Vagina (tissue), 2 donors: ENCODE results near the gene GALNT17. TPM values are rescaled to one million over a fixed set of nuclear protein-coding genes. Genes with fewer than 3 reads are reported as not detected.

Experiments
- DNase-seq, 2 donors: peaks; one replicate each; pipeline ENCODE4 v3.0.0-alpha.2; 2017; ENCODE audit errors: extremely low spot score in 2 of 2
- H3K27ac ChIP-seq: fragments of 200-600 bp; sonication (generic); one replicate; pipeline ENCODE4 v1.5.1; 2019
- H3K27me3 ChIP-seq: fragments of 200-600 bp; sonication (generic); one replicate; pipeline ENCODE4 v1.5.1; 2019
- H3K36me3 ChIP-seq, 2 donors: fragments of 200-600 bp; sonication (generic); one replicate each; pipeline ENCODE4 v1.5.1; 2017 to 2019
- H3K4me1 ChIP-seq: fragments of 200-600 bp; sonication (generic); one replicate; pipeline ENCODE4 v1.5.1; 2019
- H3K4me3 ChIP-seq, 2 donors: fragments of 200-600 bp; sonication (generic); 1 replicate in 1 of 2; 2 replicates in 1 of 2; pipeline ENCODE4 v1.5.1; 2016 to 2019
- H3K9me3 ChIP-seq: fragments of 200-600 bp; sonication (generic); one replicate; pipeline ENCODE4 v1.5.1; 2019
- POLR2A ChIP-seq, 2 donors: fragments of 450-650 bp; IDR thresholded peaks; one replicate each; pipeline ENCODE4 v1.6.1; 2017; ENCODE audit warnings: antibody characterized with exemption in 2 of 2, mild to moderate bottlenecking in 2 of 2, moderate library complexity in 2 of 2
- POLR2AphosphoS5 ChIP-seq, 2 donors: sonication (generic); formaldehyde crosslinking; IDR thresholded peaks; one replicate each; pipeline ENCODE4 v1.9.0; 2017; ENCODE audit warnings: antibody characterized with exemption in 2 of 2, mild to moderate bottlenecking in 2 of 2, low read depth in 1 of 2; ENCODE audit not compliant: insufficient read depth in 1 of 2
- intact Hi-C: fragments of 100-400 bp; cut with DNase I; formaldehyde crosslinking; loops from one replicate; pipeline ENCODE4 v1.15.1; 2023
- total RNA-seq: library from RNA; depleted of rRNA; stranded (reverse); fragments of >200 nt; gene quantifications from one replicate; pipeline ENCODE4 v1.2.3, GENCODE V29; 2016
- TF ChIP-seq, protein P1 (sequence below), 3 experiments: fragments of 450-650 bp in 2 of 3; fragments of 200-600 bp in 1 of 3; sonication (generic) in 1 of 3; IDR thresholded peaks; one replicate each; pipeline ENCODE4 v1.5.1; 2017 to 2019; ENCODE audit warnings: antibody characterized with exemption in 3 of 3, mild to moderate bottlenecking in 2 of 3, moderate library complexity in 2 of 3

The GALNT17 gene
- total RNA-seq, 1 donor from 2014 or later: 3.9 TPM

- Histone ChIP-seq H3K36me3 (no peaks in the 10 kb centered on the region), H3K9me3 (no peaks in the 10 kb centered on the region), H3K4me1 (no peaks in the 10 kb centered on the region), H3K27ac (no peak overlapping the region), H3K4me3 (no peak overlapping the region), H3K27me3 (no peaks in the 10 kb centered on the region)
- intact Hi-C loops: no loop called here
- DNase-seq: no peak
- no peak for TF ChIP-seq POLR2AphosphoS5 (IDR thresholded peaks at IDR 0.05; ENCODE audit: insufficient read depth in 1 of 2, low read depth in 1 of 2)
- TF ChIP-seq POLR2A (IDR thresholded peaks at IDR 0.05): no peak
- TF ChIP-seq, protein P1, sequence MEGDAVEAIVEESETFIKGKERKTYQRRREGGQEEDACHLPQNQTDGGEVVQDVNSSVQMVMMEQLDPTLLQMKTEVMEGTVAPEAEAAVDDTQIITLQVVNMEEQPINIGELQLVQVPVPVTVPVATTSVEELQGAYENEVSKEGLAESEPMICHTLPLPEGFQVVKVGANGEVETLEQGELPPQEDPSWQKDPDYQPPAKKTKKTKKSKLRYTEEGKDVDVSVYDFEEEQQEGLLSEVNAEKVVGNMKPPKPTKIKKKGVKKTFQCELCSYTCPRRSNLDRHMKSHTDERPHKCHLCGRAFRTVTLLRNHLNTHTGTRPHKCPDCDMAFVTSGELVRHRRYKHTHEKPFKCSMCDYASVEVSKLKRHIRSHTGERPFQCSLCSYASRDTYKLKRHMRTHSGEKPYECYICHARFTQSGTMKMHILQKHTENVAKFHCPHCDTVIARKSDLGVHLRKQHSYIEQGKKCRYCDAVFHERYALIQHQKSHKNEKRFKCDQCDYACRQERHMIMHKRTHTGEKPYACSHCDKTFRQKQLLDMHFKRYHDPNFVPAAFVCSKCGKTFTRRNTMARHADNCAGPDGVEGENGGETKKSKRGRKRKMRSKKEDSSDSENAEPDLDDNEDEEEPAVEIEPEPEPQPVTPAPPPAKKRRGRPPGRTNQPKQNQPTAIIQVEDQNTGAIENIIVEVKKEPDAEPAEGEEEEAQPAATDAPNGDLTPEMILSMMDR (IDR thresholded peaks at IDR 0.05): no peak
These were observed 589.8 kb downstream of the GALNT17 start for GRCh38 chr7:71721742-71722141.

GRCh38 chr7:71723859-71724258, 591.9 kb downstream of the GALNT17 start:
- Histone ChIP-seq H3K36me3 (no peaks in the 10 kb centered on the region), H3K27ac (no peak overlapping the region), H3K9me3 (no peaks in the 10 kb centered on the region), H3K27me3 (no peaks in the 10 kb centered on the region), H3K4me3 (no peak overlapping the region), H3K4me1 (no peaks in the 10 kb centered on the region)
- intact Hi-C loops: no loop called here
- TF ChIP-seq POLR2AphosphoS5 (IDR thresholded peaks at IDR 0.05; ENCODE audit: insufficient read depth in 1 of 2, low read depth in 1 of 2) (no peak), POLR2A (IDR thresholded peaks at IDR 0.05) (no peak)
- TF ChIP-seq, protein P1 (IDR thresholded peaks at IDR 0.05): no peak
- no peak for DNase-seq

DNA sequence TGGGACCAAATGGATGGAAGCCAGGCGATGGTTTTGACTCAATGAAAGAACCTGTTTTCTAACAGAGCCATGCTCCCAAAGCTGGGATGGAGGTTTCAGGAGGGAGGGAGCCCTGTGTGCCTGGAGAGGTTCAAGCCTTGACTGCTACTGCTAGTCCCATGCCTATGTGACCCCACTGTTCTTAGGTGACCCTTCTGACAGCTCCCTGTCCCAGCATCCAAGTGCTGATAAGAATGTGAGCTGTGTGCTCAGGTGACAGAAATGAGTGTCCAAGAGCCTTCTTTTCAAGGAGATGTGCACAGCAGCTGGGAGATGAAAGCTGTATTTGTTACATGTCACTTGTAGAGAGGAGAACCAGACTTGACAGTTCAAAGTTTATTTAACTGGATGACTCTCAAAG, 595.4 kb downstream of the GALNT17 start:
- Histone ChIP-seq H3K4me3 (no peak overlapping the region), H3K27me3 (no peaks in the 10 kb centered on the region), H3K36me3 (no peaks in the 10 kb centered on the region), H3K9me3 (no peaks in the 10 kb centered on the region), H3K27ac (no peak overlapping the region), H3K4me1 (no peaks in the 10 kb centered on the region)
- TF ChIP-seq, protein P1 (IDR thresholded peaks at IDR 0.05): no peak
- TF ChIP-seq POLR2AphosphoS5 (IDR thresholded peaks at IDR 0.05; ENCODE audit: insufficient read depth in 1 of 2, low read depth in 1 of 2): no peak
- no peak for TF ChIP-seq POLR2A (IDR thresholded peaks at IDR 0.05)
- DNase-seq: no peak
- intact Hi-C loops: no loop called here

DNA sequence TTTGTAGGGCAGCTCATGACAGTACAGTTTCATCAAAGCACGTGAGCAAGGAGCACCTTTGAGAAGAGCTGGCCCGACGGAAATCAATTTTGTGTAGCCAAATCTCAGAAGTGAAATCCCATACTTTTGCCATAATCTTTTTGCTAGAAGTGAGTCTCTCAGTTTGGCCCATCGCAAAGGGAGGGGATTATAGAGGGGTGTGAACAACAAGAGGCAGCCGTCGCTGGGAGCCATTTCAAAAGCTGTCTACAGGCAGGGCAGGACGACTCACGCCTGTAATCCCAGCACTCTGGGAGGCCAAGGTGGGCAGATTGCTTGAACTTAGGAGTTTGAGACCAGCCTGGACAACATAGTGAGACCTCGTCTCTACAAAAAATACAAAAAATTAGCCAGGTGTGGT, 599.8 kb downstream of the GALNT17 start:
- Histone ChIP-seq H3K27ac (no peak overlapping the region), H3K4me1 (no peaks in the 10 kb centered on the region), H3K4me3 (no peak overlapping the region), H3K27me3 (no peaks in the 10 kb centered on the region), H3K9me3 (no peaks in the 10 kb centered on the region), H3K36me3 (no peaks in the 10 kb centered on the region)
- intact Hi-C loops: loop anchor here (10.0 kb wide), 2 partner anchors 877 to 907 kb away; no protein-coding TSS in a partner anchor
- no peak for DNase-seq
- TF ChIP-seq POLR2A (IDR thresholded peaks at IDR 0.05) (no peak), POLR2AphosphoS5 (IDR thresholded peaks at IDR 0.05; ENCODE audit: insufficient read depth in 1 of 2, low read depth in 1 of 2) (no peak)
- TF ChIP-seq, protein P1 (IDR thresholded peaks at IDR 0.05): no peak

- H3K4me3 ChIP-seq: no peak overlapping the region
- DNase-seq: no peak
- no peaks in the 10 kb centered on the region for H3K36me3 ChIP-seq
- no peaks in the 10 kb centered on the region for H3K4me1 ChIP-seq
- intact Hi-C loops: loop anchor here (10.0 kb wide), 2 partner anchors 878 to 908 kb away; no protein-coding TSS in a partner anchor
- TF ChIP-seq POLR2AphosphoS5 (IDR thresholded peaks at IDR 0.05; ENCODE audit: insufficient read depth in 1 of 2, low read depth in 1 of 2): no peak
- no peak for TF ChIP-seq POLR2A (IDR thresholded peaks at IDR 0.05)
- TF ChIP-seq, protein P1 (IDR thresholded peaks at IDR 0.05): peak; percentile 79 to 88 (median 82)
- H3K27ac ChIP-seq: no peak overlapping the region
- no peaks in the 10 kb centered on the region for H3K9me3 ChIP-seq
- H3K27me3 ChIP-seq: no peaks in the 10 kb centered on the region
These were observed 601.3 kb downstream of the GALNT17 start for GRCh38 chr7:71733107-71733870.
